Mesenchymal stem cell (in vitro differentiated cells and primary cell): ENCODE results near the gene PSMC3.
A peak's percentile ranks its signal among the peaks of the same experiment; 100 is the strongest.

Source experiments
- DNase-seq: peaks from one replicate; pipeline ENCODE4 v3.0.0-alpha.2; 2013
- H2AFZ ChIP-seq: one replicate; pipeline ENCODE4 v1.6.1; 2013; ENCODE audit warnings: low read depth, mild to moderate bottlenecking, control low read depth, inconsistent platforms, low read length, moderate library complexity
- H2AK5ac ChIP-seq: 2 replicates; pipeline ENCODE4 v1.6.1; 2013; ENCODE audit warnings: low read length, moderate library complexity, mild to moderate bottlenecking, inconsistent platforms; ENCODE audit not compliant: severe bottlenecking
- H2BK120ac ChIP-seq: one replicate; pipeline ENCODE4 v1.6.1; 2013; ENCODE audit warnings: low read depth, mild to moderate bottlenecking, inconsistent platforms, low read length, moderate library complexity
- H2BK12ac ChIP-seq, 2 experiments: one replicate each; pipeline ENCODE4 v1.6.1; 2013; ENCODE audit warnings: inconsistent platforms in 2 of 2, low read length in 2 of 2, mild to moderate bottlenecking in 2 of 2, moderate library complexity in 2 of 2, control low read depth in 1 of 2
- H2BK15ac ChIP-seq: one replicate; pipeline ENCODE4 v1.6.1; 2013; ENCODE audit warnings: mild to moderate bottlenecking, low read depth, inconsistent platforms; ENCODE audit not compliant: poor library complexity, severe bottlenecking
- H2BK5ac ChIP-seq: 2 replicates; pipeline ENCODE4 v1.6.1; 2013; ENCODE audit warnings: low read depth, mild to moderate bottlenecking, low read length, control low read depth, inconsistent platforms; ENCODE audit not compliant: poor library complexity, severe bottlenecking
- H3K14ac ChIP-seq, 2 experiments: one replicate each; pipeline ENCODE4 v1.6.1; 2013; ENCODE audit warnings: inconsistent platforms in 2 of 2, low read length in 2 of 2, control low read depth in 1 of 2, mild to moderate bottlenecking in 1 of 2, moderate library complexity in 1 of 2
- H3K18ac ChIP-seq, 2 experiments: one replicate each; pipeline ENCODE4 v1.6.1; 2013; ENCODE audit warnings: inconsistent platforms in 2 of 2, low read length in 2 of 2, control low read depth in 1 of 2, low read depth in 1 of 2, mild to moderate bottlenecking in 1 of 2
- H3K23ac ChIP-seq, 2 experiments: one replicate each; pipeline ENCODE4 v1.6.1; 2013; ENCODE audit warnings: inconsistent platforms in 2 of 2, low read length in 2 of 2, mild to moderate bottlenecking in 2 of 2, moderate library complexity in 2 of 2, control low read depth in 1 of 2
- H3K27ac ChIP-seq: 2 replicates; pipeline ENCODE4 v1.5.1; 2013; ENCODE audit warnings: mild to moderate bottlenecking, moderate library complexity, low read length, control low read depth, inconsistent platforms; ENCODE audit not compliant: poor library complexity, severe bottlenecking
- H3K27me3 ChIP-seq, 2 experiments: 2 replicates each; pipeline versions ENCODE4 v1.6.1 to v1.7.0; 2013; ENCODE audit warnings: low read length in 2 of 2, mild to moderate bottlenecking in 2 of 2, moderate library complexity in 2 of 2, control low read depth in 1 of 2, inconsistent platforms in 1 of 2; ENCODE audit not compliant: control insufficient read depth in 1 of 2, insufficient read depth in 1 of 2
- H3K36me3 ChIP-seq, 2 experiments: 2 replicates each; pipeline versions ENCODE4 v1.6.1 to v1.7.0; 2013; ENCODE audit warnings: low read length in 2 of 2, control low read depth in 1 of 2, inconsistent platforms in 1 of 2, low read depth in 1 of 2, mild to moderate bottlenecking in 1 of 2; ENCODE audit not compliant: insufficient read depth in 2 of 2, control insufficient read depth in 1 of 2
- H3K4ac ChIP-seq, 2 experiments: one replicate each; pipeline ENCODE4 v1.6.1; 2013; ENCODE audit warnings: inconsistent platforms in 2 of 2, low read length in 2 of 2, mild to moderate bottlenecking in 2 of 2, moderate library complexity in 2 of 2, control low read depth in 1 of 2, low read depth in 1 of 2
- H3K4me1 ChIP-seq: 2 replicates; pipeline ENCODE4 v1.6.1; 2013; ENCODE audit warnings: low read depth, low read length, control low read depth; ENCODE audit not compliant: control insufficient read depth, insufficient read depth
- H3K4me2 ChIP-seq: 2 replicates; pipeline ENCODE4 v1.6.1; 2013; ENCODE audit warnings: low read length, mild to moderate bottlenecking, inconsistent platforms; ENCODE audit not compliant: poor library complexity, severe bottlenecking
- H3K4me3 ChIP-seq, 2 experiments: 2 replicates each; pipeline versions ENCODE4 v1.5.1 to v1.7.0; 2013; ENCODE audit warnings: low read length in 2 of 2, mild to moderate bottlenecking in 2 of 2, control low read depth in 1 of 2, low read depth in 1 of 2; ENCODE audit not compliant: insufficient read depth in 1 of 2
- H3K79me1 ChIP-seq: replicated peaks from 2 replicates; pipeline ENCODE4 v1.6.1; 2013; ENCODE audit warnings: mild to moderate bottlenecking, control low read depth, low read length, inconsistent platforms; ENCODE audit not compliant: poor library complexity, severe bottlenecking
- H3K9ac ChIP-seq: 2 replicates; pipeline ENCODE4 v1.7.0; 2013; ENCODE audit warnings: mild to moderate bottlenecking, low read length, moderate library complexity
- H3K9me3 ChIP-seq: 2 replicates; pipeline ENCODE4 v1.7.0; 2013; ENCODE audit warnings: mild to moderate bottlenecking, low read length; ENCODE audit not compliant: control insufficient read depth
- H4K8ac ChIP-seq: one replicate; pipeline ENCODE4 v1.6.1; 2013; ENCODE audit warnings: inconsistent platforms, mild to moderate bottlenecking, low read length, moderate library complexity
- H4K91ac ChIP-seq: one replicate; pipeline ENCODE4 v1.6.1; 2013; ENCODE audit warnings: mild to moderate bottlenecking, low read length, inconsistent platforms
- WGBS: methylation state at CpG from one replicate; pipeline ENCODE4 v1.1.7; 2013; ENCODE audit warnings: mixed read lengths; 5-methylcytosine and 5-hydroxymethylcytosine counted together

Gene PSMC3

DNA sequence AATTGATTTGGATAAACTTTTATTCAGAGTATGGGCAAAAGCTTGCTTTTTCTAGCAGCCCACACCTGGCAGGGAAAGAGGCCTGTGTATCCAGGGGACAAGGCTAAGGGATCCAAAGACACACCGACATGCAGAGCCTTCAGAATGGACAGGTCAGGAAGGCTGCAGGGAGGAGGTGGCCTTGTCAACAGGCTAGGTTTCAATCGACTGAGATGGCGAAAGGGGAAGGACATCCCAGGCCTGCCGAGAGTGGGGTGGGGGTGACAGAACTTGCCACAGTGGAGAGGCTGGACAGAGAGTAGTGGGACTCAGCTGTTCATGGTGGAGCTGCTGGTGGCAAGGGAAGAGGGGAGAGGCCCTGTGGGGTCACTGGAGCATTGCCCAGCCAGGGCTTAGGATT lies 23.1 kb downstream of the PSMC3 start:
- H2BK15ac ChIP-seq, result no peak overlapping the region
- no peak overlapping the region for H4K8ac ChIP-seq
- H2BK5ac ChIP-seq, result no peak overlapping the region
- H3K9me3 ChIP-seq, result no peaks in the 10 kb centered on the region
- no peak overlapping the region for H3K27ac ChIP-seq
- H3K9ac ChIP-seq, result no peak overlapping the region
- peaks cover 26% of the 10 kb centered on the region for H3K4me1 ChIP-seq
- DNase-seq, result no peak
- H3K79me1 ChIP-seq, result peaks cover 2% of the 10 kb centered on the region
- H3K4me2 ChIP-seq, result no peak overlapping the region
- H3K27me3 ChIP-seq, result no peaks in the 10 kb centered on the region
- H3K4ac ChIP-seq, result no peak overlapping the region
- H2BK12ac ChIP-seq, result no peak overlapping the region
- H3K4me3 ChIP-seq, result no peak overlapping the region
- no peak overlapping the region for H2AK5ac ChIP-seq
- H3K18ac ChIP-seq, result no peak overlapping the region
- no peak overlapping the region for H3K14ac ChIP-seq
- H2BK120ac ChIP-seq, result no peak overlapping the region
- H3K23ac ChIP-seq, result no peak overlapping the region
- no peaks in the 10 kb centered on the region for H3K36me3 ChIP-seq
- no peak overlapping the region for H2AFZ ChIP-seq
- WGBS, result 94% methylated on average over 4 of the region's 4 CpGs
- H4K91ac ChIP-seq, result no peak overlapping the region

DNA sequence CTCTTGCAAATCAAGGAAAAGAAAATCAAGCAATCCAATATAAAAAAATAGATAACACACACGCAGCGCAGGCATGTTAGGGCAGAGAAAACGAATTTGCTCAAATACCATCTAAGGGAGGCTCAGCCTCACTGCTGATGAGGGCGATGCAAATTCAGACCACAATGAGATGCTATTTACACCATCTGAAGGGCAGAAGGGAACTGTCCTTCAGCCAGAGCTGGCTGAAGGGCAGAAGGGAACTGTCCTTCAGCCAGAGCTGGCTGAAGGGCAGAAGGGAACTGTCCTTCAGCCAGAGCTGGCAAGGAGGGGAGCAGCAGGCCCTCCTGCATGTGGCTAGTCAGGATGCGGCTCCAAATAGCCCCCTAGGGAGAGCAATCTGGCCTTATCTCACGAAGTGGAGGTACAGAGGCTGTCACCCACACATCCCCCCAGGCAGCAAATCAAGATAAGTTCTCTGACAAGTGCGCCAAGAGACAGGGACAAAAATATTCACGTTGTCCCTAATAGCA lies 25.4 kb downstream of the PSMC3 start:
- peak overlapping the region; percentile 74 for H3K9ac ChIP-seq
- peak; percentile 32 for DNase-seq
- no peak overlapping the region for H3K18ac ChIP-seq
- 16% methylated on average over 6 of the region's 8 CpGs for WGBS
- H2AK5ac ChIP-seq, result no peak overlapping the region
- no peak overlapping the region for H2BK15ac ChIP-seq
- no peaks in the 10 kb centered on the region for H3K79me1 ChIP-seq
- H3K14ac ChIP-seq, result no peak overlapping the region
- H3K4me3 ChIP-seq, result peak overlapping the region in 1 of 2 experiments; percentile 64
- H3K23ac ChIP-seq, result no peak overlapping the region
- H3K9me3 ChIP-seq, result no peaks in the 10 kb centered on the region
- no peak overlapping the region for H4K91ac ChIP-seq
- no peaks in the 10 kb centered on the region for H3K27me3 ChIP-seq
- peaks cover 21% of the 10 kb centered on the region for H3K4me1 ChIP-seq
- H2BK5ac ChIP-seq, result no peak overlapping the region
- H4K8ac ChIP-seq, result no peak overlapping the region
- H2BK12ac ChIP-seq, result no peak overlapping the region
- peak overlapping the region; percentile 93 for H3K27ac ChIP-seq
- H3K36me3 ChIP-seq, result no peaks in the 10 kb centered on the region
- no peak overlapping the region for H3K4ac ChIP-seq
- no peak overlapping the region for H2AFZ ChIP-seq
- H2BK120ac ChIP-seq, result no peak overlapping the region
- peak overlapping the region; percentile 62 for H3K4me2 ChIP-seq

DNA sequence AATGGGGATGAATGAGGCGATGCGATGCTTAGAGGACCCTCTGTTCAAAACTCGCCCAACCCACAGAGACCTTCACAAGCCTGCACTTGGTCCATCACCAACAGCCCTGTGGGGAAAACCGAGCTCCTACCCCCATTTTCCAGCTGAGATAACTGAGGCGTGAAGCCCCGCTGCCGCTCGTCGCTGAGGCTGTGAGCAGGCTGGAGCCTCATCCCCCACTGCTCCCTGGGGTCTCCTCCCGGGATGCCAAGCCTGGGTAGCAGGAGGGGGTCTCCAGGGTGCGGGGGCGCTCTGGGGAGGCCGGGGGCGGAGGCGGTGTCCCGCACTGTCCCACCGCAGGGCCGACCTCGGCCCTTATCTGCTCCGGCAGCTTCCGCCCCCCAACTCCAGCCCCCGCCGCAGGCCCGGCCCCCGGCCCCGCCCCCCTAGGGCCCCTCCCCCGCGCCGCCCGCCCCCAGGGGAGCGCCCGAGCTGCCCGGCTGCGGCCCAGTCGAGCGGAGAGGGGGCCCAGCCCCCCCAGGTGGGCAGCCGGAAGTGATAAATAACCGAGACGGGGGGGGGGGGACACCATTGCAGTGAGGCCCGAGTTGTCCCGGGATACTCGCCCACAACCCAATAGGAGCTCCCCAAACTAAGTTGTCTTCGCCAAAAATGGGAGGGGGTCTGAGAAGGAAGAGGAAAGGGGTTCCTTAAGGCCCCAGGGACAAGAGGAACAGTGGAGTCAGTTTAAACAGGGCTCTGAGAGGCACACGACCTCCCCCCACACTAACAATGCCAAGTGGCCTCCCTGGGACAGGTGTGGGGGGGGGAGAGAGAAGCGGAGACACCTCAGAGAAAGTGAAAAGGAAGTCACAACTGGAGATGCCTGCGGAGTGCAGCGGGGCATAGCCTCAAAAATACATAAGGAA lies 26.1 kb downstream of the PSMC3 start:
- Histone ChIP-seq H3K23ac (no peak overlapping the region), H4K8ac (peak overlapping the region; percentile 89), H2BK120ac (peak overlapping the region; percentile 76), H3K4me1 (peaks cover 26% of the 10 kb centered on the region), H2AFZ (peak overlapping the region; percentile 67), H3K36me3 (no peaks in the 10 kb centered on the region), H3K18ac (peak overlapping the region; percentile 77 to 93), H3K4ac (peak overlapping the region in 1 of 2 experiments; percentile 85), H3K27ac (peak overlapping the region; percentile 93), H2BK12ac (peak overlapping the region; percentile 11 to 60), H3K4me3 (peak overlapping the region; percentile 56 to 74), H3K79me1 (no peaks in the 10 kb centered on the region), H2BK15ac (peak overlapping the region; percentile 80), H3K14ac (peak overlapping the region in 1 of 2 experiments; percentile 96), H3K27me3 (no peaks in the 10 kb centered on the region), H3K9me3 (no peaks in the 10 kb centered on the region), H2AK5ac (peak overlapping the region; percentile 6), H2BK5ac (peak overlapping the region; percentile 15), H3K4me2 (peak overlapping the region; percentile 91), H4K91ac (peak overlapping the region; percentile 72), H3K9ac (peak overlapping the region; percentile 78)
- WGBS, result 15% methylated on average over 15 of the region's 47 CpGs
- no peak for DNase-seq

DNA sequence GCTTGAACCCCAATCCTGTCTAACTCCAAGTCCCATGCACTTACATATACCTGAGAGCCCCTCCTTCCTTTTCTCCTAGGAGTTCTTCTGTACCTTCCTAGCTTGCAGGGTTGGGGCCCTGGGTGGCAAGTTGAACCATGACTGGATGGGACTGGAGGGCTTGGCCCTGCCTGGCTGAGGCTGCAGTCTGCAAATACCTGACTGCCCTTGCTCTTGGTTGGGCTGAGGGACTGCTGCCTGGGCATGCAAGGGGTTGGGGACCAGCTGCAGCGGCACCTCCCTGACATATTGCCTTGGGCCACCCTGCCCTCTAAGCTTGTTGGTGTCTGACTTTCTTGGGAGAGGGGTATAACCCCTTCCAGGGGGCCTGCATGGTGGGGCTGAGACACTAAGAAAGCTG lies 27.7 kb downstream of the PSMC3 start:
- H4K91ac ChIP-seq, result peak overlapping the region; percentile 11
- no peaks in the 10 kb centered on the region for H3K36me3 ChIP-seq
- 94% methylated on average over 1 of the region's 1 CpG for WGBS
- no peak overlapping the region for H2BK15ac ChIP-seq
- H3K27ac ChIP-seq, result no peak overlapping the region
- H3K4ac ChIP-seq, result no peak overlapping the region
- no peak for DNase-seq
- no peak overlapping the region for H3K4me3 ChIP-seq
- H3K18ac ChIP-seq, result no peak overlapping the region
- no peak overlapping the region for H2BK5ac ChIP-seq
- no peak overlapping the region for H3K9ac ChIP-seq
- H2BK12ac ChIP-seq, result no peak overlapping the region
- no peaks in the 10 kb centered on the region for H3K27me3 ChIP-seq
- H3K14ac ChIP-seq, result no peak overlapping the region
- no peaks in the 10 kb centered on the region for H3K79me1 ChIP-seq
- H3K4me1 ChIP-seq, result peaks cover 38% of the 10 kb centered on the region
- H4K8ac ChIP-seq, result no peak overlapping the region
- no peaks in the 10 kb centered on the region for H3K9me3 ChIP-seq
- H3K23ac ChIP-seq, result no peak overlapping the region
- H2AK5ac ChIP-seq, result no peak overlapping the region
- H2AFZ ChIP-seq, result no peak overlapping the region
- no peak overlapping the region for H2BK120ac ChIP-seq
- no peak overlapping the region for H3K4me2 ChIP-seq
